Loucy (cell line): ENCODE measurements around the gene PDGFC.

Experiments
- H2AFZ ChIP-seq: fragments of 200-600 bp; sonication (generic); 2 replicates; pipeline ENCODE4 v1.6.0; 2016; ENCODE audit warnings: antibody characterized with exemption, mild to moderate bottlenecking, low read length, moderate library complexity
- H3F3A ChIP-seq: fragments of 200-600 bp; 2 replicates; pipeline ENCODE4 v1.6.0; 2016; ENCODE audit warnings: antibody characterized with exemption, low read depth, mild to moderate bottlenecking
- H3K27me3 ChIP-seq: fragments of 200-600 bp; sonication (generic); 2 replicates; pipeline ENCODE4 v1.6.1; 2014; ENCODE audit warnings: low read length, mild to moderate bottlenecking; ENCODE audit not compliant: insufficient read depth, poor library complexity, severe bottlenecking
- H3K36me3 ChIP-seq: fragments of 200-600 bp; sonication (generic); 2 replicates; pipeline ENCODE4 v1.6.1; 2016; ENCODE audit warnings: low read length; ENCODE audit not compliant: insufficient read depth
- H3K4me1 ChIP-seq: fragments of 200-600 bp; sonication (generic); 2 replicates; pipeline ENCODE4 v1.5.1; 2014; ENCODE audit warnings: low read length, mild to moderate bottlenecking; ENCODE audit not compliant: insufficient read depth, poor library complexity, severe bottlenecking
- H3K4me2 ChIP-seq: fragments of 200-600 bp; sonication (generic); 2 replicates; pipeline ENCODE4 v1.6.0; 2014; ENCODE audit warnings: antibody characterized with exemption, low read length, low read depth, mild to moderate bottlenecking; ENCODE audit not compliant: poor library complexity, severe bottlenecking
- H3K4me3 ChIP-seq: fragments of 200-600 bp; sonication (generic); 2 replicates; pipeline ENCODE4 v1.5.1; 2014; ENCODE audit warnings: low read length, mild to moderate bottlenecking, mixed read lengths; ENCODE audit not compliant: poor library complexity, severe bottlenecking
- H3K79me2 ChIP-seq: fragments of 200-600 bp; sonication (generic); 2 replicates; pipeline ENCODE4 v1.6.1; 2014; ENCODE audit warnings: low read length; ENCODE audit not compliant: insufficient read depth
- H3K9ac ChIP-seq: fragments of 200-600 bp; sonication (generic); 2 replicates; pipeline ENCODE4 v1.6.0; 2014; ENCODE audit warnings: mild to moderate bottlenecking, low read depth, low read length, moderate library complexity; ENCODE audit not compliant: poor library complexity, severe bottlenecking
- H3K9me2 ChIP-seq: fragments of 200-600 bp; sonication (generic); replicated peaks from 2 replicates; pipeline ENCODE4 v1.6.1; 2016; ENCODE audit warnings: low read depth, low read length, mixed read lengths
- H3K9me3 ChIP-seq: fragments of 200-600 bp; sonication (generic); 2 replicates; pipeline ENCODE4 v1.6.1; 2014; ENCODE audit warnings: mild to moderate bottlenecking, antibody characterized with exemption, low read length, low read depth; ENCODE audit not compliant: insufficient read depth
- H4K20me1 ChIP-seq: fragments of 200-600 bp; sonication (generic); 2 replicates; pipeline ENCODE4 v1.6.0; 2014; ENCODE audit warnings: antibody characterized with exemption, low read length, mild to moderate bottlenecking; ENCODE audit not compliant: insufficient read depth, poor library complexity, severe bottlenecking
- EZH2phosphoT487 ChIP-seq: fragments of 200-600 bp; IDR thresholded peaks from 2 replicates; pipeline ENCODE4 v1.6.1; 2018; ENCODE audit warnings: antibody characterized with exemption, mild to moderate bottlenecking, moderate library complexity, borderline replicate concordance
- TF ChIP-seq, protein P1 (sequence below): fragments of 200-600 bp; sonication (generic); conservative IDR thresholded peaks from 2 replicates; pipeline ENCODE4 v1.5.1; 2014; ENCODE audit warnings: mild to moderate bottlenecking, antibody characterized with exemption, low read length

Gene PDGFC

DNA sequence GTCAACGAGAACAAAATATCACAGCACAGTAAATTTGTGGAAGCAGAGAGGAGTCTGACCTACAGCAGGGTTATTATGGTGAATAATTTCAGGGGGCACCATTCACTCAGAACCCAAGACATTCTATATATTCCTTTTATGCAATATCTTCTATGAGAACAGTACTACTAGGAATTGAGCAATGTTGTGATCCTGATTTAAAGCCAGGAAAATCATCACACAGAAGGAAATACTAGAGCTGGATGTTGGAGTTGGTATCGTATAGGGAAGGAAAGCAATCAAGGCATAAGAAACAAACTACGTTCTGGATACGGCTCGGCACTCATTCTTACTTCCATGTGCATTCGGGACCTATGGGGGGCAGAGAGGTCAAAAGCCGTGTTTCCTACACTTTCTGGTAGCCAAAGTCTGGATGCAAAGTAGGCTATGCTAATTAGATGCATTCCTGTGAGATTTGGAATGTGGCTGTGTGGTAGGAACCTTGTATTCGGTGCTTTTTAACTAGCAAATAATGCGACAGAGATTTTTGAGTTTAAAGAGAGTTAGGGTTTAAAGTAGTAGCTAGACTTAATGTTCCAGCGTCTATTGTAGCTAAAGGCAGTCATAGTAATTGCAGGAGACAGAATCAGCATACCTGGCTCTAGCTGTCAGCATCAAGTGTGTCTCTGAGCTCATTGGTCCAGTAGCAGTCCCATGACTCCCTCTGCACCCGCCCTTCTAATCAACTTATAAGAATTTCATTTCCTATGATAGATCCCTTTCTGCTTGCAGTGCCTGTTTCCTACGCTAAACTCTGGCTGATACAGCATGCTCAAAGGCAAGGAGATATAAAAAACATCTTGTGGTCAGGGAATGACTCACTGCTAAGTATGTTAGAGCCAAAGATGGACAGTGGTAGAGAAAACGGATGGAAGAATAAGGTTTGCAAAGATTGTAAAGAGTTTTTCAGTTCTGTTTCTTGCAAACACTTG, 43.3 kb upstream of the PDGFC start:
- no peaks in the 10 kb centered on the region for H3K9me2 ChIP-seq
- no peak overlapping the region for H3K4me2 ChIP-seq
- H3K27me3 ChIP-seq = no peaks in the 10 kb centered on the region
- H2AFZ ChIP-seq = no peak overlapping the region
- H3F3A ChIP-seq = no peaks in the 10 kb centered on the region
- no peaks in the 10 kb centered on the region for H4K20me1 ChIP-seq
- no peaks in the 10 kb centered on the region for H3K9me3 ChIP-seq
- H3K4me3 ChIP-seq = no peak overlapping the region
- TF ChIP-seq, protein P1, sequence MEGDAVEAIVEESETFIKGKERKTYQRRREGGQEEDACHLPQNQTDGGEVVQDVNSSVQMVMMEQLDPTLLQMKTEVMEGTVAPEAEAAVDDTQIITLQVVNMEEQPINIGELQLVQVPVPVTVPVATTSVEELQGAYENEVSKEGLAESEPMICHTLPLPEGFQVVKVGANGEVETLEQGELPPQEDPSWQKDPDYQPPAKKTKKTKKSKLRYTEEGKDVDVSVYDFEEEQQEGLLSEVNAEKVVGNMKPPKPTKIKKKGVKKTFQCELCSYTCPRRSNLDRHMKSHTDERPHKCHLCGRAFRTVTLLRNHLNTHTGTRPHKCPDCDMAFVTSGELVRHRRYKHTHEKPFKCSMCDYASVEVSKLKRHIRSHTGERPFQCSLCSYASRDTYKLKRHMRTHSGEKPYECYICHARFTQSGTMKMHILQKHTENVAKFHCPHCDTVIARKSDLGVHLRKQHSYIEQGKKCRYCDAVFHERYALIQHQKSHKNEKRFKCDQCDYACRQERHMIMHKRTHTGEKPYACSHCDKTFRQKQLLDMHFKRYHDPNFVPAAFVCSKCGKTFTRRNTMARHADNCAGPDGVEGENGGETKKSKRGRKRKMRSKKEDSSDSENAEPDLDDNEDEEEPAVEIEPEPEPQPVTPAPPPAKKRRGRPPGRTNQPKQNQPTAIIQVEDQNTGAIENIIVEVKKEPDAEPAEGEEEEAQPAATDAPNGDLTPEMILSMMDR = no peak
- no peak for TF ChIP-seq EZH2phosphoT487
- H3K36me3 ChIP-seq = no peaks in the 10 kb centered on the region
- H3K79me2 ChIP-seq = no peaks in the 10 kb centered on the region
- H3K4me1 ChIP-seq = no peaks in the 10 kb centered on the region
- no peak overlapping the region for H3K9ac ChIP-seq

DNA sequence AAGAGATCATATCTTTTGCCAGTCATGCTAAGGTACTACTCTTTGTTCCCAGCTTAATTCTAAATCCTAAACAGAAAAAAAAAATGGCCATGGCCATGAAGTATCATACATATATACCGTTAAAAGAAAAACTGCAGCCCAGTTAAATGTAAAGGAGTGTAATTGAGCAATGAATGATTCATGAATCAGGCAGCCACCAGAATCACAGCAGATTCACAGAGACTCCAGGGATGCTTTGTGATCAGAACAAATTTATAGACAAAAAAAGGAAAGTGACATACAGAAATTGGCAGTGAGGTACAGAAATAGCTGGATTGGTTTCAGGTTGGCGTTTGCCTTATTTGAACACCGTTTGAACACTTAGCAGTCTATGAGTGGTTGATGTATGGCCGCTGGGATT, 42.1 kb upstream of the PDGFC start:
- Histone ChIP-seq H3K4me1 (no peaks in the 10 kb centered on the region), H3F3A (no peaks in the 10 kb centered on the region), H3K36me3 (no peaks in the 10 kb centered on the region), H3K9me3 (no peaks in the 10 kb centered on the region), H3K27me3 (no peaks in the 10 kb centered on the region), H3K79me2 (no peaks in the 10 kb centered on the region), H3K4me2 (no peak overlapping the region), H3K4me3 (no peak overlapping the region), H2AFZ (no peak overlapping the region), H4K20me1 (no peaks in the 10 kb centered on the region), H3K9me2 (no peaks in the 10 kb centered on the region), H3K9ac (no peak overlapping the region)
- TF ChIP-seq, protein P1 = no peak
- TF ChIP-seq EZH2phosphoT487 = no peak

DNA sequence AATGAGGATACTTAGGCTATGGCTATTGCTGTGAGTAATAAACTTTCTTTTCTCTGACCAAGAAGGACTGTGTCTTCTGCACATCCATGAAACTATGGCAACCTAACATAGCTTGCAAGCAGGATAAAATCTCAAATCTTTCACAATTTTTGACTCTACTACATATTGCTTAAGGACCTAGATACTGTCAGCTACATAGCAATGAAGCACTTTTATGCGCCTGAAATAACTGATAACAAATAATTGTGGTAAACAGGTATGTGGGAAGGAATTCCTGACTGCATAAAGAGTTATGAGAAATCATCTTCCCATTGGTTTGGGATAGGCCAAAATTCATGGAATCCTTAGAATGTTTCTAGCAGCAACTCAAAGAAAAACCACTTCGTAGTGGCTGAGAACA, 41.2 kb upstream of the PDGFC start:
- H3K4me2 ChIP-seq = no peak overlapping the region
- no peak overlapping the region for H3K4me3 ChIP-seq
- H3K4me1 ChIP-seq = no peaks in the 10 kb centered on the region
- H3K9ac ChIP-seq = no peak overlapping the region
- H3K36me3 ChIP-seq = no peaks in the 10 kb centered on the region
- H3K9me3 ChIP-seq = no peaks in the 10 kb centered on the region
- H3K27me3 ChIP-seq = no peaks in the 10 kb centered on the region
- TF ChIP-seq, protein P1 = no peak
- no peak for TF ChIP-seq EZH2phosphoT487
- no peaks in the 10 kb centered on the region for H4K20me1 ChIP-seq
- no peaks in the 10 kb centered on the region for H3F3A ChIP-seq
- H3K79me2 ChIP-seq = no peaks in the 10 kb centered on the region
- no peak overlapping the region for H2AFZ ChIP-seq
- no peaks in the 10 kb centered on the region for H3K9me2 ChIP-seq
